Activated T-cell treated with anti-CD3 and anti-CD28 coated beads, Interleukin-2, amount 50 U/mL, for 48 hours (primary cell): ENCODE data around the gene IFITM10.

ENCODE experiments used
- DNase-seq, 2 experiments: peaks; one replicate each; pipeline ENCODE4 v3.0.0-alpha.2; 2020

IFITM10 gene

GRCh38 chr11:1750481-1750839 lies at the start of gene IFITM10:
Gene IFITM10, minus strand, starts transcription at chr11:1750595. Its CDS starts 153 bp downstream, at chr11:1750442.
- no peak for DNase-seq

DNA sequence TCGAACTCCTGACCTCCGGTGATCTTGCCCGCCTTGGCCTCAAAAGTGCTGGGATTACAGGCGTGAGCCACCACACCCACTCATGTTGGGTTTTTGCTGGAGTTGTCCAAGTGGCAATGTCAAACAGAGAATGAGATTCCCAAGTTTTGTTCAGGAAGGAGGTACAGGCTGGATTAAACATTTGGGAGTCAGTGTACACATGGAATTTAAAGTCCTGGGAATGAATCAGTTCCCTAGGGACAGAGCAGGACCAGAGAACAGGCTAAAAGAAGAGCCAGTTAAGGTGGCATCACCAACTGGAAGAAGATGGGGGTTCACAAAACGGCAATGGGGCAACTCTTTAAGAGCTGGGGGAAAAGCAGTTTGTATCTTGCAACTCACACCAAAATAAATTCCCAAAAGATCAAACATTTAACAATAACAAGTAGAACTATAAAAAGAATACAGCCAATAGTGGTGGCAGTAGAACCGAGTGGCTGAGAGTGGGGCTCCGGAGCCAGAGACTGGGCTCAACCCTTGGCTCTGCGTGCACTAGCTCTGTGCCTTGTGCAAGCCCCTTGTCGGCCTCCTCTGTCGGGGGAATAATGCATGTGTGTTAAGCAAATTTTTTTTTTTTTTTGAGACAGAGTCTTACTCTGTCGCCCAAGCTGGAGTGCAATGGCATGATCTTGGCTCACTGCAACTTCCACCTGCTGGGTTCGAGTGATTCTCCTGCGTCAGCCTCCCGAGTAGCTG lies 47.2 kb upstream of the IFITM10 start:
- DNase-seq: no peak

DNA sequence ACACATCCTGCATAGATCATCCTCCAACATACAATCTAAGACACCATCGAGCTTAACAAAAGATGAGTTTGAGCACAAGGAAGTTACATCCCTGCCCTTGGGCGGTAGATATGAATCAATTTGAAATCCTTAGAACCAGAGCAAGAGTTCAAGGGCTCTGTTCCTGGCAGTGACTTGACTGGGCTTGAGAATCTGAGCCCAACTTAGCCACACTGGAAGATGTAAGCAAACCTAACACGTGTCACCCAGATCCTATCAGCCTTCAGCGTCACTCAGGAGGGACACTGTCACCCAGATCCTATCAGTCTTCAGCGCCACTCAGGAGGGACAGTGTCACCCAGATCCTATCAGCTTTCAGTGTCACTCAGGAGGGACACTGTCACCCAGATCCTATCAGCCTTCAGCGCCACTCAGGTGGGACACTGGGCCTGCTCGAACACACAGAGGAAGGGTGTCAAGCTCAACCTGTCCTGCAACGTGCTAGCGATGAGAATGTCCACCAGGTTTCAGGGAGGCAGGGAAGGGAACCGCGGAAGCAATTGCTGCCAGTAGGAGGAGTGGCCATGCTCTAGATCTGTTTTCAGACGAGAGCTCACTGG lies 46.1 kb upstream of the IFITM10 start:
- DNase-seq: no peak

DNA sequence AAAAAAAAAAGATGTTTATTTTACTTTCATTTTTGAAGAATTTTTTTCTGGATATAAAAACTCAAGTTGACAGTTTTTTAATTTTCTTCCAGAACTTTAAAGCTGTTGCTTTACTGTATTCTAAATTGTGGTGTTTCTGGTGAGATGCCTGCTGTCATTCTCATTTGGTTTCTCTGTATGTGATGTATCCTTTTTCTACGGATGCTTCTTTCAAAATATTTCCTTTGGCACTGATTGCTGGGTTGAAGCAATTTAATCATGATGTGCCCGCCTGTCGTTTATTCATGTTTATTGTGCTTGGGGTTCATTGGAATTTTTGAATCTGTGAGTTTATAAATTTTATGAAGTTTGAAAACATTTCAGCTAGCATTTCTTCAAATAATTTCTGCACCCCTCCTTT lies 42.7 kb upstream of the IFITM10 start:
- DNase-seq: no peak

DNA sequence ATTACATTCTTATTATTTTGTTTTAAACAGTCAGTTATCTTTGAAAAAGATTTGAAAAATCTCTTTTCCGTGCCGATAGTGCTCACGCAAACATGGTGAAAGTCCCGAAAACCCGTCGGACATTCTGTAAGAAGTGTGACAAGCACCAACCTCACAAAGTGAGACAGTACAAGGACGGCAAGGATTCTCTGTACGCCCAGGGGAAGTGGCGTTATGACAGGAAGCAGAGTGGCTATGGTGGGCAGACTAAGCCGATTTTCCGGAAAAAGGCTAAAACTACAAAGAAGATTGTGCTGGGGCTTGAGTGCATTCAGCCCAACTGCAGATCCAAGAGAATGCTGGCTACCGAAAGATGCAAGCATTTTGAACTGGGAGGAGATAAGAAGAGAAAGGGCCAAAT lies 42.1 kb upstream of the IFITM10 start:
- no peak for DNase-seq

DNA sequence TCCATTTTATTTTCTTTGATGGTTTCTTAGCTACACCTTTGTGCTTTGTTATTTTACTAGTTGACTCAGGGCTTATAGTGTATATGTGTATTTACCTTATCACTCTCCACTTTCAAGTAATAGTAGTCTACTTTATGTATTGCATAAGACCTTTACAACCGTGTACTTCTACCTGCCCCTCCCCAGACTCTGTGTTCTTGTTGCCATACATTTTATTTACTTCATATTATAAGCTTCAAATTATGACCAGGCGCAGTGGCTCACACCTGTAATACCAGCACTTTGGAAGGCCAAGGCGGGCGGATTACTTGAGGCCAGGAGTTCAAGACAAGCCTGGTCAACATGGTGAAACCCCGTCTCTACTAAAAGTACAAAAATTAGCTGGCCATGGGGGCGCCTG lies 41.5 kb upstream of the IFITM10 start:
- no peak for DNase-seq

DNA sequence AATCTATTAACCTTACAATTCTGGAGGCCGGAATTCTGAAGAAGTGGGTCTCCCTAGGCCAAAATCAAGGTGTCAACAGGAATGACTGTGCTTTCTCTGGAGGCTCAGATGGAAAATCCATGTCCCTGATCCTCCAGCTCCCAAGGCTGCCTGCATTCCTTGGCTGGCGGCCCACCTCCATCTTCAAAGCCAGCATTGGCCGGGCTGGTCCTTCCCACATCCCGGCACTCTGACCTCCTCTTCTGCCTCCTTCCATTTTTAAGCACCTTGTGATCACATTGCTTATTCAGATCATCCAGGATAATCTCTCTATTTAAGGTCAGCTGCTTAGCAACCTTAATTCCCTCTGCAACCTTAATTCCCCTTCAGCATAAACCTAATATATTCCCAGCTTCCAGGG lies 36.1 kb upstream of the IFITM10 start:
- DNase-seq: no peak

DNA sequence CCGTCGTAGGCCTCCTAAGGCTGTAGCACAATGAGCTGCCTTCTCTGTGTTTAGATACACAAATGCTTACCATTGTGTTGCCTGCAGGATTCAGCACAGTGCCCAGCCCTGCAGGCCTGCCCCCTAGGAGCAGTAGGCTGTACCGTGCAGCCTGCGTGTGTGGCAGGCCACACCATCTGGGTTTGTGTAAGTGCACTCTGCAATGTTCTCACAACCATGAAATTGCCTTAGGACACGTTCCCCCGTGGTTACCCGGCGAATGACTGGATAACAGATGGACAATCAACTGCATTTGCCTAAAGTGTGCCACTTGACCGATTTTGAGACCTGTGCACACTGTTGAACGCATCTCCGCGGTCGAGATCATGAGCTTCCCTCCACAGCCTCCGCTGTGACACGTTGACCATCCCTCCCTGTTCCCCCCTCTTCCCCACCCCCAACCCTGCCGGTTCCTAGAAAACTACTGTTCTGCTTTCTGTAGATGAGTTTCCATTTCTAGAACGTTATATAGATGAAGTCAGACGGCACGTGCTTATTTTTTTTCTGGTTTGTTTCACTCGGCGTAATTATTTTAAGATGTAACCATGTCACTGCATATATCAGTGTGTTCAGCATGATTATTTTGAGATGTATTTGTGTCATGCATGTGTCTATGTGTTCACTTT lies 35.5 kb upstream of the IFITM10 start:
- DNase-seq: no peak

DNA sequence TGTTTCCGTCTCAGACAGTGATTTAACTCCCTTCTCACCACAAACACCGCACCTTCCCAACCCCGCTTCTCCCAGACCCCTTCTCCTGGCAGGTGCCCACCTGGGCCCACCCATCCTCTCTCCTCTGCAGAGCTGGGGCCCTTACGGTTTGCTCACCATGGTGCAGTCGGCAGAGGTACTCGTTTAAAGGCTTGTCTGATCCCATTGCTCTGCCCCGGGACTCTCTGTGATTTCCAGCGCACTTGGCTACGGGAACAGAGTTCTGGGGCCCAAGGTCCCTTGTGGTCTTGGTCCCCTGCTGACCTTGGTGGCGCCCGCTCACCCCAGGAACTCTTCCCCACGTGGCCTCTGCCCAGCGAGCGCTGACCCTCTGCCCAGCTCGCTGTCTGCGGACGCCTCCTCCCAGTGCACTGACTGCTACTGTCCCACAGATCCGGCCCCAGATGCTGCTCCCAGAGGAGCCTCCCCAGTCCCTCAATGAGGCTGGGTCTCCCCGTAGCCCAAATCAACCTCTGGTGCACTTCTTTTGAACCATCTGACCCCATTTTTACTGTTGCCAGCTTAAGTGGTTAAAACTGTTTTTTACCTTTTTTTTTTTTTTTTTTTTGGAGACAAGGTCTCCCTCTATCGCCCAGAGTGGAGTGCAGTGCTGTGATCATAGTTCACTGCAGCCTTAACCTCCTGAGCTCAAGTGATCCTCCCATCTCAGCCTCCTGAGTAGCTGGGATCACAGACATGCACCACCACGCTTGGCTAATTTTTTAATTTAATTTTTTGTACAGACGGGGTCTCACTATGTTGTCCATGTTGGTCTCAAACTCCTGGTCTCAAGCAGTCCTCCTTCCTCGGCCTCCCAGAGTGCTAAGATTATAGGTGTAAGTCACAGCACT lies 34.6 kb upstream of the IFITM10 start:
- no peak for DNase-seq

DNA sequence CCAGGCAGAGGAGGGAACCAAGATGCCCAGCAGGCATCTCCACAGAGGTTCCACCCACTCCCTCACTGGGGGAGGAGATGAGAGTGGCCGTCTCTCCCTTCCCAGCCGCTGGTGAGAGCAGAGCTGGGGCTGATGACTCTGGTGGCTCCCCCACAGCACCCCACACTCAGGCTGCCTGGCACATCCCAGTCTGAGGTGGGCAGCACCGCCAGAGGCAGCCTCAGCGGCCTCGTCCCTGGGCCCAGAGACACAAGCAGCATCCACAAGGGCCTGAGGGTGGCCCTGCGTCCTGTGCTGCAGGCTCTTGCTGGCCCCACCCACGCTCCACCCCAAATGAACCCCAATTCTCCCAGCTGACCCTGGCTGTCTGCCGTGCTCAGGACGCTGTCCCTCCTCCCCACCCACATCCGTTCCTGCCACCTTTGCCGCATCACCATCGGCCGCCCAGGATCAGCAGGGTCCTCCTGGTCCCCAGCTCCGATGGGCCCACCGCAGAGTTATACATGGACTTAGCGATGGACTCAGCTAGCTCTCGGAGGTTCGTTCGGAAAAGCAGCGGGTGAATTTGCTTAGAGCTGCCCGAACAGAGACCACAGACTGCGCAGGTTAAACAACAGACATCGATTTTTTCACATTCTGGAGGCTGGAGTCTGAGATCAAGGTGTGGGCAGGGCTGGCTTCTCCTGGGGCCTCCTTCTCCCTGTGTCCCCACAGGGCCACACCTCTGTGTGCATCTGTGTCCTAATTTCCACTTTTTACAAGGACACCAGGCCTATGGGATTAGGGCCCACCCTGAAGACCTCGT lies 33.5 kb upstream of the IFITM10 start:
- no peak for DNase-seq

- DNase-seq: no peak
Observed at GRCh38 chr11:1782831-1783724, 32.7 kb upstream of the IFITM10 start.

DNA sequence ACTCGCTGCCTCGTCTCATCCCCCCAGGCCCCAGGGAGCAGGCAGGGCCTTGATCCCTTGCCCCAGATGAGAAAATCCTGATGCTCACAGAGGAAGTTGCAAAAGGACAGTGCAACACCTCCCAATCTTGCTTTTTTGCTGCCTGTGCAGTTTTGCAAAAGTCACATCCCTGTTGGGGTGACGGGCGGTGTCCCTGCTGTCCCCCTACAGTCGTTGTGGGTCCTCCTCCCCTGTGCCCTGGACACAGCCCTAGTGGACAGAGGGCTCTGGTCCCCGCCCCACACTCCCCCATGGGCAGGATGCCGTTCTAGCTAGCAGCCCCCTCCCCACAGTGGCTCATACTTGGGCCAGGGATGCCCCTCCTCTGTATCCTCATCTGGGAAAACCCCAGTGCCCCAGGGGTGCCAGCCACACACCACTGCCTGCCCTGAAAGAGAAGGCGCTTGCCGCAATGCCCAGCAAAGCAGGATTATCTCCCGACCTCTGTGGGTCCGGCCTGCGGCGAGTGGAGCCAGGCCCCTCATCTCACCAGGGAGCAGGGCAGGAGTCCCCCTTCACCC lies 31.7 kb upstream of the IFITM10 start:
- no peak for DNase-seq

DNA sequence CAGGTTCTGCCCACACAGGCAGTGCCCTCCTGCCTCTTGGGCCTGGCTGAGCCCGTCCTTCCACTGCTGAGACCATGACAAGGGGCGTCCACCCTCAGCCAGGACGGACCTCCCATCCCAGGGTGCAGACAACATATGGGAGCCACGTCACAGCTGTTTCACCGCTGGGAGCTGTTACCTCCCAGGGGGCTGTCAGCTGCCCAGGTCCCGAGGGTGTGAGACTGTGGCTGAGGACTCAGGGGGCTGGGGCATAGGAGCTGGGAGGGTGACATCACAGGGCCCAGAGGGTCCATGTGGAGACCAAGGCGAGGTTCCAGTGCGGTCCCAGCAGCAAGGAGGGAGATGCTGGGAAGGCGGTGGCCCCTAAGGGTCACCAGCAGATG lies 31.2 kb upstream of the IFITM10 start:
- DNase-seq: no peak

GRCh38 chr11:1780700-1781592 lies 30.6 kb upstream of the IFITM10 start:
- no peak for DNase-seq

DNA sequence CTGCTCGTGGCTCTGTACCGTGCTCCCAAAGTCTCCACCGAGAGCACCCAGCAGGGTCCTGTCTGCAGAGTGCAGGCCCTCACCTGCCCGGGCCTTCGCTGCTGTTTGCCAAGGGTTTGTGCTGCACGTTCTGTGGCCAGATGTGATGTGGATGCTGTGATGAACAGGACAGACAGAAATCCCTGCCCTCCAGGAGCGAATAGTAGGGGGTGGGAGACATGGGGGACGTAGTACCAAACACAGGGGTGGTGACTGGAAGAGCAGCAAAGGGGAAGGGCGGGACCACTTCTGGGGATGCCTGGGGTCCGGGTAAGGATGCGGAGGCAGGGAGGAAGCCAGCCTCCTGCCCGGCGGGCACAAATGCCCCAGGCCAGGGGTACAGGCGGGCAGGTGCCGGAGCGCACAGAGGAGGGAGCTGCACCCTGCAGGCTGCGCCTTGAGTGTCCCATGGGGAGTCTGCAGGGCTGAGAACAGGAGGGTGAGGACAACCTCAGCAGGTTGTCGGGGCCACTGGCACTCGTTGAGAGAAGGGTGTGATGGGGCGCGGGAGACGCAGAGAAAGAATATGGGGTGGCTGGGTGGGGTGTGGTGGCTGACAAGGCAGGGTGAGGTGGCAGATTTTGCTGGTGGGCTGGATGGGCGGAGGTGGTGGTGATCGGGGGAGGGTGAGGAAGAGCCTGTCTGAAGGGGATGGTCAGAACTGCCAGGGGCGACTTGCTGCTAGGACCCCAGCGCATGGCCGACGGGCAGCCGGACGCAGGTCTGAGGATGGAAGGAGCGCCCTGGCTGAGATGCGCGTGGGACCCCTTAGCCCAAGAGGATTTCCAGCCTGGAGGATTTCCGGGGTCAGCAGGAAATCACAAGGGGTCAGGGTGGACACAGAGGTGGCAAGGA lies 29.7 kb upstream of the IFITM10 start:
- DNase-seq: no peak

DNA sequence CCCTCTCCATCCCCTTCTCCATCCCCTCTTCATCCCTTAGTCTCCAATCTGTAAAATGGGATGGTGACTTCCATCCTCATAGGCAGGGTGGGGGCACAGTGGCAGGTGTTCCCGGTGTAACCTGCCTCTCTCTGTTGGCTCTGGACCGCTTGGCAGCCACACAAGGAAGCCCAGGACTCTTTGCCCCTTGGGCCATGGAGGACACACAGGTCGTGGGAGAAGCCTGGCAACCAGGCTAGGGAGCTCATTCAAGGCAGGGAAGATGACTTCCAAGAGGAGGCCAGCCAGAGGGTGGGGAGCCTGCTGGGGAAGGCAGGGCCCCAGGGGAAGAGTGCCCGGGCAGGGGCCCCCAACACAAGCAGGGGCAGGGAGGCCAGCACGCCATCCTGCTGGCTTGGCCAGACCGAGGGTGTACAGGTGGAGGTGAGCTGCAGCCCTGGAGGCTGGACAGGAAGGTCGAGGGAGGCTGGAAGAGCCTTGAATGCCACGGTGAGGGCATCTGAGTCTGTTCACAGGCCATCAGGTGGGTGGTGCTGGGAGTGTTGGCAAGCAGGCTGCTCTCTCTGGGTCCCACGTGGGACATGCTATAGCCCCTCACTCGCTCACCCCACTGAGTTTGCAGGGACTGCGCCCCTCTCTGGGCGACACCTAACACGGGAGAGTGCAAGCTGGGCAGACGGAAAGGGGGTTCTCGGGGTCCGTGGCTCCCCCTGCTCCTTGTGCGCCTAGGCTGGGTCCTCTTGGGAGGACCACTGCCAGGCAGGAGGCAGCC lies 28.8 kb upstream of the IFITM10 start:
- no peak for DNase-seq

GRCh38 chr11:1778141-1778911 lies 27.9 kb upstream of the IFITM10 start:
- DNase-seq: no peak
